Measurements from ENCODE around the gene BTC.
"Not testable (repeated sequence)": the region's sequence is repeated elsewhere in the genome, so short reads cannot be mapped to it uniquely, and the experiment has no call there.

Gene BTC

GRCh38 chr4:74724979-74725378 is 69.3 kb downstream of the BTC start:
- no peak overlapping the region for H3K27ac ChIP-seq (ENCODE audit: low read length)
- H3K4me3 ChIP-seq (ENCODE audit: low read length in 2 of 2) = no peak overlapping the region
- H3K36me3 ChIP-seq (ENCODE audit: control insufficient read depth in 2 of 2, insufficient read depth in 2 of 2, low read length in 2 of 2) = no peaks in the 10 kb centered on the region
- no peaks in the 10 kb centered on the region for H3K4me1 ChIP-seq (ENCODE audit: control insufficient read depth, insufficient read depth, low read length)
- no peaks in the 10 kb centered on the region for H3K27me3 ChIP-seq (ENCODE audit: control insufficient read depth in 1 of 2, insufficient read depth in 2 of 2, low read length in 2 of 2)
- no peak overlapping the region for H3K9ac ChIP-seq (ENCODE audit: low read length in 2 of 2)
- no peaks in the 10 kb centered on the region for H3K9me3 ChIP-seq (ENCODE audit: control insufficient read depth in 2 of 2, low read length in 2 of 2)

- no peak overlapping the region for H3K4me3 ChIP-seq (ENCODE audit: low read length in 2 of 2)
- H3K9me3 ChIP-seq (ENCODE audit: control insufficient read depth in 2 of 2, low read length in 2 of 2) = no peaks in the 10 kb centered on the region
- H3K9ac ChIP-seq (ENCODE audit: low read length in 2 of 2) = no peak overlapping the region
- H3K27ac ChIP-seq (ENCODE audit: low read length) = no peak overlapping the region
- no peaks in the 10 kb centered on the region for H3K36me3 ChIP-seq (ENCODE audit: control insufficient read depth in 2 of 2, insufficient read depth in 2 of 2, low read length in 2 of 2)
- no peaks in the 10 kb centered on the region for H3K4me1 ChIP-seq (ENCODE audit: control insufficient read depth, insufficient read depth, low read length)
- H3K27me3 ChIP-seq (ENCODE audit: control insufficient read depth in 1 of 2, insufficient read depth in 2 of 2, low read length in 2 of 2) = no peaks in the 10 kb centered on the region
Measured at GRCh38 chr4:74716436-74716765, 77.9 kb downstream of the BTC start.

GRCh38 chr4:74715706-74716435 is 78.5 kb downstream of the BTC start:
- H3K27ac ChIP-seq (ENCODE audit: low read length) = peak overlapping the region; percentile 3
- no peaks in the 10 kb centered on the region for H3K9me3 ChIP-seq (ENCODE audit: control insufficient read depth in 2 of 2, low read length in 2 of 2)
- no peak overlapping the region for H3K4me3 ChIP-seq (ENCODE audit: low read length in 2 of 2)
- H3K36me3 ChIP-seq (ENCODE audit: control insufficient read depth in 2 of 2, insufficient read depth in 2 of 2, low read length in 2 of 2) = no peaks in the 10 kb centered on the region
- H3K27me3 ChIP-seq (ENCODE audit: control insufficient read depth in 1 of 2, insufficient read depth in 2 of 2, low read length in 2 of 2) = no peaks in the 10 kb centered on the region
- no peaks in the 10 kb centered on the region for H3K4me1 ChIP-seq (ENCODE audit: control insufficient read depth, insufficient read depth, low read length)
- no peak overlapping the region for H3K9ac ChIP-seq (ENCODE audit: low read length in 2 of 2)

GRCh38 chr4:74714611-74715130 is 79.7 kb downstream of the BTC start:
- H3K27ac ChIP-seq (ENCODE audit: low read length) = no peak overlapping the region
- no peaks in the 10 kb centered on the region for H3K27me3 ChIP-seq (ENCODE audit: control insufficient read depth in 1 of 2, insufficient read depth in 2 of 2, low read length in 2 of 2)
- H3K36me3 ChIP-seq (ENCODE audit: control insufficient read depth in 2 of 2, insufficient read depth in 2 of 2, low read length in 2 of 2) = no peaks in the 10 kb centered on the region
- H3K4me3 ChIP-seq (ENCODE audit: low read length in 2 of 2) = no peak overlapping the region
- no peak overlapping the region for H3K9ac ChIP-seq (ENCODE audit: low read length in 2 of 2)
- H3K9me3 ChIP-seq (ENCODE audit: control insufficient read depth in 2 of 2, low read length in 2 of 2) = no peaks in the 10 kb centered on the region
- H3K4me1 ChIP-seq (ENCODE audit: control insufficient read depth, insufficient read depth, low read length) = no peaks in the 10 kb centered on the region

- not testable (repeated sequence) for H3K27me3 ChIP-seq (ENCODE audit: control insufficient read depth in 1 of 2, insufficient read depth in 2 of 2, low read length in 2 of 2); H3K36me3 ChIP-seq (ENCODE audit: control insufficient read depth in 2 of 2, insufficient read depth in 2 of 2, low read length in 2 of 2); H3K9ac ChIP-seq (ENCODE audit: low read length in 2 of 2); H3K4me3 ChIP-seq (ENCODE audit: low read length in 2 of 2); H3K9me3 ChIP-seq (ENCODE audit: control insufficient read depth in 2 of 2, low read length in 2 of 2); H3K27ac ChIP-seq (ENCODE audit: low read length)
- H3K4me1 ChIP-seq (ENCODE audit: control insufficient read depth, insufficient read depth, low read length) = peaks cover 12% of the 10 kb centered on the region
Measured at GRCh38 chr4:74708135-74708534, 86.2 kb downstream of the BTC start.

Data from stomach smooth muscle (tissue), 2 donors.